GM20000 (cell line): Measurements from ENCODE around the gene GDPD5.

Experiments
- DNase-seq: peaks from one replicate; pipeline ENCODE4 v3.0.0; 2012; ENCODE audit warnings: low spot score
- CTCF ChIP-seq: IDR thresholded peaks from 2 replicates; pipeline ENCODE4 v1.5.1; 2012; ENCODE audit warnings: mild to moderate bottlenecking, control low read depth; ENCODE audit errors: extremely low read depth, missing control alignments

Gene GDPD5

GRCh38 chr11:75465701-75466531 lies 59.8 kb downstream of the GDPD5 start:
- TF ChIP-seq CTCF: no peak
- no peak for DNase-seq

- DNase-seq: no peak
- no peak for TF ChIP-seq CTCF
Observed at GRCh38 chr11:75463106-75463774, 62.5 kb downstream of the GDPD5 start.

- no peak for TF ChIP-seq CTCF
Observed at GRCh38 chr11:75462117-75462653, 63.6 kb downstream of the GDPD5 start.

GRCh38 chr11:75461151-75461550 lies 64.6 kb downstream of the GDPD5 start:
- TF ChIP-seq CTCF: no peak
- DNase-seq: no peak

More at GRCh38 chr11:75462117-75462653, 63.6 kb downstream of the GDPD5 start:
- no peak for DNase-seq

GRCh38 chr11:75456596-75457183 lies 69.1 kb downstream of the GDPD5 start:
- no peak for TF ChIP-seq CTCF
- DNase-seq: no peak

- no peak for DNase-seq
- TF ChIP-seq CTCF: no peak
Observed at GRCh38 chr11:75454987-75455386, 70.8 kb downstream of the GDPD5 start.
